H54 (cell line): ENCODE results near the gene CCSER1.

ENCODE experiments used
- DNase-seq: peaks from one replicate; pipeline ENCODE4 v3.0.0; 2011; ENCODE audit warnings: low spot score, mixed read lengths; ENCODE audit not compliant: insufficient read length
- FAIRE-seq: peaks from 3 replicates; lab custom pipeline; 2011; peaks lifted over from hg19 to GRCh38; lab: Jason Lieb, UNC
- POLR2A ChIP-seq: IDR thresholded peaks from 2 replicates; pipeline ENCODE4 v1.6.1; 2011; ENCODE audit warnings: low read depth, mild to moderate bottlenecking, low read length

CCSER1 gene

DNA sequence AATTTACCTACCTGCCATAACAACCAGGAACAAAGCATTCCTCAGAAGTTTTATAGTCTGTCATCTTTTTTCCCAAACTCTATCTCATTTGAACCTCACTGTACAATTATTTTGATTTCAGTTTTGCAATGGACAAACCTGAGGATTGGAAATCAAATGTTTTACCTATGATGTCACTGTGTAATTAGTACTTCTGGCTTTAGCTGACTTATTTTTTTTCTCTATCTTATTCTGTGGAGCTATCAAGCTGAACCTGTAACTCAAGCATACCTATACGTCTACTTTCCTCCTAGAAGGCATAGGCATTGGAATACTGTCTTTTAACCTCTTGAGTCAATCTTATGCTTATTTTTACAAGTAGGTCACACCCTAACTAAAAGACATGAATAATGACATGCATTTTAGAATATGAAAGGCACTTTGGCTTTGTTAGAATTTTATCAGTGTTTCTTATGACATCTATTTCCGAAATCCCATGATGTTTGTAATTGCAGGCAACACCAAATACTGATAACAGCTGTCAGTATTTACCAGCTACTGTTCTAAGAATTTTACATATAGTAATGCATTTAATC is 21.5 kb downstream of the CCSER1 start:
- DNase-seq (no peak), FAIRE-seq (no peak)
- no peak for TF ChIP-seq POLR2A

DNA sequence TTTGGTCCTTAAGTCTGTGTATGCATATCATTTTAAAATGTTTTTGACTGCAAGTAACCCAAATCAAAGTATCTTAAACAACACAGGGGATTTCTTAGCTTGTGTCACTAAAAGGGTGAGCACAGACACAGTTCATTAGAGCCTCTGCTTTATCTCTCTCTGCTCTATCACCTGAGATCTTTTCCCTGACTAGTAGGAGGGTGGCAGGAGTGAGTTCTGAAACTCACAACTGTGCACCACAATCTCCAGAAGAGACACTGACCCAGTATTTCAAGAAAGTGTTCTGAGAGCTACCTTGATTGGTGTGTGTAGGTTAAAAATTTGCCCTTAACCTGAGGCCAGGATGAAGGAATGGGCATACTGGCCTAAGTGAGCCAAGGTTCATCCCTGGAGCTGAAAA is 24.8 kb downstream of the CCSER1 start:
- no peak for TF ChIP-seq POLR2A
- DNase-seq = no peak
- no peak for FAIRE-seq

DNA sequence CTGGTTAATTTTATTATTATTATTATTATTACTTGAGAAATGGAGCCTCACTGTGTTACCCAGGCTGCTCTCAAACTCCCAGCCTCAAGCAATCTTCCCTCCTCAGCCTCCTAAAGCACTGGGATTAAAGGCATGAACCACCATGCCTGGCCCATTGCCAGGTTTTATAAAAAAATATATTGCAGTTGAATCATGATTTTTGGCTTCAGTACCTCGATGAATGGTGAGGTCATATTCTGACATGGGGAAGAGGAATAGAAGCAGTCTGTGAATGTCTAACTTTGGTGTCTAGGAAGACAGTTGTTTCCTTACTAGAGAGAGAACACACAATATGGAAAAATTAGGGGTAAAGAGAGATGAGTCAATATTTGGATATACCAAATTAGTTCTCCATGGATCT is 32.0 kb downstream of the CCSER1 start:
- TF ChIP-seq POLR2A = no peak
- DNase-seq (no peak), FAIRE-seq (no peak)

DNA sequence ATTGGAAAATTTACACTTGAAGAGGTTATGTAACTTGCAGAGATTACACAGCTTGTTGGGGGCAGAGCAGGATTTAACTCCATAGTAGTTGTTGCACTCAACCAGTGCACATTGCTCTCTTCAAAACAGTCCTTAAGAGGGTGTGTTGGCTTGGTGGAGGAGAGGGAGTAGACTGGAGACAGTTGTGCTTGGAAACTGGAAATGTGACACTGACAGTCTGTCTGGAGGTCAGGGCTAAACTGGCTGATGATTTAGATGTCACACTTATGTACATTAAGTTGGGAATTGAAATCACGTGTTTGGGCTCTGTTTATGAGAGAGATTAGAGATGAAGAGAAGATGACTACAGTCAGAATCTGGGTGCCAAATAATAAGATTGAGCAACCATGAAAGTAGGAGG is 32.9 kb downstream of the CCSER1 start:
- no peak for FAIRE-seq
- no peak for TF ChIP-seq POLR2A
- no peak for DNase-seq

DNA sequence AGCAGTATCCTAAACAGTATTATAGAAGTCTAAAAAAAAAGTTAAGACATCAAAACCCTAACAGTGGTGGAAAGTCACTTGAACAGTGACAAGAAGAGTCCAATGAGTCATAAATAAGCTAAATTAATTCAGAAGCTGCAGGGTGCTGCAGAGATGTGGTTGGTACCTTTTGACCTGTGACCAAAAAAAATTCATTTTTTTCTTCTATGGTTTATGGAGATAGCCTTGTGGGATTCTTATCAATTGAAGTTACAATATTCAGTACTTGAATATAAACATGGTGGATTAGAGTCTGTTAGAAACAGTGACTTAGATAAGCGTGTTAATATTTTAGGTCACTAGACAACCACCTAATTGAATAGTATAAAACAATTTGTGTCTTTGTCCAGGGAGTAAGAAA is 35.4 kb downstream of the CCSER1 start:
- no peak for FAIRE-seq
- DNase-seq = no peak
- TF ChIP-seq POLR2A = no peak

DNA sequence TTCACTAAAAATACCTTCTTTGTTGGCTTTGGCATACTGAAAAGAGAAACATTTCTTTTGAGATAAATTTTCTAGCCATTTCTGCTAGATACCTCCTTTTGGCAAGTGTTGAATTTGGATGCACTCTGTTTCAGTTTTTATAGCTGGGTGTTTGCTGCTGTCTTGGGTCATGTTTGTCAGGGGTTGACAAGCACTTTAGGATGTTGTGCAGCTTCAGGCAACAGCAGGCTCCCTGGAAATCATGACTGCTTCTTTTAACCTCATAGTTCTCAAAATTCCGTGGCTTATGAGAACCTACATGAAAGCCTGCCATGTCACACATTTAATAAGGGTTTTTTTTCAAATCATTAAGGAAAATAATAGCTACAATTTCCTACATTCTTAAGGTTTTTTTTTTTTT is 36.7 kb downstream of the CCSER1 start:
- TF ChIP-seq POLR2A = no peak
- DNase-seq (no peak), FAIRE-seq (no peak)

DNA sequence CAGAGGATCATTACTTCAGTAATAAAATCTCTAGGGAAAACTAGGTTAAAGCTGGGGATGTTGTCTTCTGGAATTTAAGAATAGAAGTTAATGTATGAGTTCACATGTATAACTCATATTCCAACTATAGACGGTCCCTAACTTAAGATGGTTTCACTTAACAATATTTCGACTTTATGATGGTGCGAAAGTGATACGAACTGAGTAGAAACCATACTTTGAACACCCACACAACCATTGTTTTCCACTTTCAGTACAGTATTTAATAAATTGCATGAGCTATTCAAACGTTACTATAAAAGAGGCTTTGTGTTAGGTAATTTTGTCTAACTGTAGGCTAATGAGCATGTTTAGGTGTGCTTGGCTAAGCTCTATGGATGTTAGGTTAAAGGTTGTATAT is 38.7 kb downstream of the CCSER1 start:
- no peak for FAIRE-seq
- no peak for DNase-seq
- TF ChIP-seq POLR2A = no peak

DNA sequence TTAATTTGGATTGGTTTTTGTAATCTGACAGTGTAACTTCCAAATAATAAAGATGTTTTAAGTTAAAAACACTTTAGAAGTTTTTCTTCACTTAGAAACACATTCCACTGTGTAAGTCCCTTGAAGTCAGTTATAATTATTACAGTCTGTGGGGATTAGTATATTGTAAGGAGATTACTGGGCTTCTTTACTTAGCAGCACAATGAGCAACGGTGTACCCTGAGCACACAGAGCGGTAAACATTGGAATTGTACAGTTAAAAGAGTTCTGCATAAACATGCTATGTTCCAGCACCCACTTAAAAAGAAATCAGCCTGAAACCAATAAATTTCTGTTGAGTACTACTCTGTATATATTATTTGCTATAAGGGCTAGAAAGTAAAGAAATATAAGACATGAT is 44.3 kb downstream of the CCSER1 start:
- no peak for TF ChIP-seq POLR2A
- DNase-seq (no peak), FAIRE-seq (no peak)

DNA sequence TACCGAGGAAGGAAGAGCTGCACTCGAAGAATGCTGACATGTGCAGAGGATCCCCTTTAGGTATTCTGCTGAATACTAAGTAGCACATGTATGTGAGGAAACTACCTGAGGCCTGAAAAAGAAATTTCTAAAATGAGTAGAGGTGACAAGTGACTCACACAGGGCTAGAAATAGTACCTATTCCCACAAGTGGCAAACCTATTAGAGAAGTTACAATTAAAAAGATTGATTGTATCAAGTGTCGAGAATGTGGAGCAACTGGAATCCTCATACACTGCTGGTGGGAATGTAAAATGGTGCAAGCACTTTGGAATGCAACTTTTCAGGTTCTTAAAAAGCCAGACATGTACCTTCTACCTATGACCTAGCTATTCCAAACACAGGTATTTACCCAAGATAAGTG is 47.4 kb downstream of the CCSER1 start:
- no peak for TF ChIP-seq POLR2A
- DNase-seq (no peak), FAIRE-seq (no peak)

DNA sequence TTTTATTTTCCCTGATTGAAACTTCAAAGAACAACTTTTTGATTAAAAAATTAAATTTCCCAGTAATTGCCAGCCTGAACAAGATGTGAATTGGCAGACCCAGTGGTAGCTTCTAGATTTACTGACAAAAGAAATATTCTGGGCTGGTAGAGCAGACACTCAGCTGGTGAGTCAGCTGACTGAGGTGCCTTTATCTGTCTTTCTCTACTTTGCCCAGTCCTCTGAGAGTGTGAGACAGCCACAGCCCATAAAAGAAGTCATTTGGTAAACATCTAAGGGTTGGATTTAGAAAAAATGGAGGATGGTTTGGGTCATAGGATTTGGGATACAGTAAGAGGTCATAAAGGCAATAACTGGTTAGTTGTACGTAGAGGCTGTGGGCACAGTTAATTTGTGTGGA is 54.5 kb downstream of the CCSER1 start:
- no peak for DNase-seq
- FAIRE-seq = no peak
- no peak for TF ChIP-seq POLR2A

DNA sequence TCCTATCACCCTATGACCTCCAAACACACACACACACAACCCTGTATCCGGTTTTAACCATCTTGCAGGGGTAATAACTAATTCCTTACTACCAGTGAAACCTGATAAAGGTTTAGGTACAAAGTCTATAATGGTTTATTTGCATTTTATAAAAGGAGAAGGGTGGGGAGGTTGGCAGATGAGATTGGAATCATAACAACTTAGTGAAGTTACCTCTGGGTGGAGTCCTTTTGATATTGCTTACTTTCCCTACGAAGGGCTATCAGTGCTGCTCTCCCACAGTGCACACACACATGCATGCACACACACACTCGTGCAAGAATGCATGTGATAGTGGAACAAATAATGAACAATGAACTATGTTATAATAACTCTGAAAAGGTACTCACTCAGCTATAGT is 56.1 kb downstream of the CCSER1 start:
- DNase-seq (no peak), FAIRE-seq (no peak)
- no peak for TF ChIP-seq POLR2A

DNA sequence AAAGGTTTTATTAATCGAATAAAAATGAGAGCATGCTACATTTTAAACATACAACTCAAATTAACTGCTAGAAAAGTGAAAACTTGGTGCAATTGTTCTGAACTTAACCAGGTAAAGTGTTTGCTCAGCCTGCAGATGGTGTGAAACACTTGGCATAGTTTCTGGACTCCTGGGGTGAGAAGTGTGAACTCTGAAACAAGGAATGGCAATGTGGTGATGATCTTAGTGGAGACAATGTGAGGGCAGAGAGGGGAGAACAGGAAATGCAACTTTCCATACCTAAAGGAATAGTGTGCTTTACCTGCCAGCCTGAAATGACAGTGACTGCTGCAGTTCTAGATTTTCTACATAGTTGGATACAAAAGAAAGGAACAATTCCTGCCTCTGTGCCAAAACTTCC is 57.4 kb downstream of the CCSER1 start:
- no peak for TF ChIP-seq POLR2A
- no peak for FAIRE-seq
- DNase-seq = no peak

DNA sequence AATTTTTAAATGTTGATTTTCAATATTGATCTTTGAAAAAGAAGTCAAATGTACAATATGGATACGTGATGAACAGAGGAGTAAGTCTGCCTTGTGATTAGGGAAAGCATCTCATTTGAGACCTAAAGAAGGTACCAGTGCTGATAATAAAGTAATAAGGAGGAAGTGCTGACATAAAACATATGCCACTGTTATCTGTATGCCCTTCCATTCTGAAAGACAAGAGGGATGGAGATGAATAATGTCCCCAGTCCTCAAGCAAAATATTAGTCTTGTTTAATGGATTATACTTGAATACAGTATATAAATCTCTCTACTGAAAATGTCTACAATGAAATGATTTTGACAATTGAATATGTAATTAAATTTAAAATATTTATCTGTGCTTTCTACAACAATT is 58.2 kb downstream of the CCSER1 start:
- no peak for TF ChIP-seq POLR2A
- no peak for DNase-seq
- FAIRE-seq = no peak

DNA sequence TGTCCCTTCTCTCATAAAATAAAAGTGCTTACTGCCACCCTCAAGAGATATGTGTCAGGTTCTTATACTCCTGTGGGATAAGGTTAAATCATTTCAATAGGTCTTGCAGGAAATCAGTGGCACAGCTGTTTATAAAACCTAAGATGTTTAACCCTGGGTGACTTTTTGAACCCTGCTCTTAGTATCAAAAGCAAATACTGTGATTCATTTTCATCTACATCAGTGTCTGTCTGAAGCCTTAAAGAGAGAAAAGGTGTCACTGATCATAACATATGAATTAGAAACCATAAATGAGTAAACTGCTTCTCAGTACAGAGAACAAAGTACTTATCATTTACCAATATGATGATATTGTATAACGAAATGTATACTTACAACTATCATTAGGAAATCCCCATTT is 59.0 kb downstream of the CCSER1 start:
- DNase-seq (no peak), FAIRE-seq (no peak)
- no peak for TF ChIP-seq POLR2A

DNA sequence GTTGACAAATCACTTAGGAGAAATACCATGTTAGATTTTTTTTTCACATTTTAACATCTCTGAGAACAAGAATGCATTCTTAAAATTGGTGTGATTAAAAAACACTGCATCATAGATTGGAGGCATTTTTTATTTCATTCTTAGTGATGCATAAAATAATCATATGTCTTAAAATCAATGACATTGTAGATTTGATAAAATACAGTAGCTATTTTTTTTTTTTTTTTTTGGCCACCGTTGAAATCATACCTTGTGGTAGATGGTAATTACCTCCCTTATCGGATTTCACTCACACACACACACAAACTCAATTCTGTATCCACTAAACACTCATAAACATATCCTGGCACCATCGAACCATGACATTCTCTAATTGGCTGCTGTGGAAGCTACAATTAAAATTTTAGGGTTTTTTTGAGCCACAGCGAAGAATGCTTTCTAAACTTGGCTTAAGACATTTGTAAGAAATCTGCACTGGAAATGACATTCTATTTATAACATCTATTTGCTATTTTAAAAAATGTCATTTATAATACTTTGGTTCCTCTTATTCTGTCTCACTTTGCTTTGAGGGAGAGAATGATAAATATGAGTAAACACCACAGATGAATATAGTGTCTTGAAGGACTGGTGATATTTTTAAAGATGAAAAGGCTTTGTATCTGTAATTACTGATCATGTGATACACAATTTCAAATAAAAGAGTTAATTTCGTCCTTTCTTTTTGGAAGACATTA is 60.1 kb downstream of the CCSER1 start:
- FAIRE-seq (no peak), DNase-seq (no peak)
- no peak for TF ChIP-seq POLR2A
